Prostate gland (tissue), 2 donors: ENCODE measurements around the gene CTNNA3.

ENCODE experiments used
- POLR2A ChIP-seq: fragments of 450-650 bp; IDR thresholded peaks from one replicate; pipeline ENCODE4 v1.6.1; 2016; ENCODE audit warnings: antibody characterized with exemption, mild to moderate bottlenecking
- POLR2AphosphoS5 ChIP-seq: sonication (generic); formaldehyde crosslinking; IDR thresholded peaks from one replicate; pipeline ENCODE4 v1.6.1; 2017; ENCODE audit warnings: antibody characterized with exemption
- TF ChIP-seq, protein P1 (sequence below), 4 experiments: fragments of 200-600 bp in 2 of 4; fragments of 450-650 bp in 2 of 4; sonication (generic) in 2 of 4; IDR thresholded peaks; 1 replicate in 3 of 4; 2 replicates in 1 of 4; pipeline ENCODE4 v1.5.1; 2016 to 2019; ENCODE audit warnings: antibody characterized with exemption in 4 of 4, mild to moderate bottlenecking in 2 of 4, moderate library complexity in 2 of 4

DNA sequence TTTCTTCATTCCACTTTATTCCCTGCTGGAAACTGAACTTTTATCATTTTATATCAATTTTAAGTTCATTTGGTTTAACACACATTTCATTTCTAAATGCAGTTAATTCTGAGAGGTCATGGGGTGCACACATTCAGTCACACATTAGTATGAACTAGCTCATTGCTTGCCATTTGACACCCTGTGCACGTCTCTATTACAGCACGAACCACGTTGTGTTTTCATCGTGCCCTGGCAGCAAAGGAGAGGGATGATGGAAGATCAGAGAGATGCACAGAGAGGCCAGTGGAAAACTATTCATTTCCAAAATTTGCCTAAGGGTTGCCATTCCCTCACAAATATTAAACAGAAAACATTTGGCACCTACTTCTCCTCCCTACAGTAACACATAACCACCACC is 45.4 kb downstream of the CTNNA3 start:
- TF ChIP-seq, protein P1, sequence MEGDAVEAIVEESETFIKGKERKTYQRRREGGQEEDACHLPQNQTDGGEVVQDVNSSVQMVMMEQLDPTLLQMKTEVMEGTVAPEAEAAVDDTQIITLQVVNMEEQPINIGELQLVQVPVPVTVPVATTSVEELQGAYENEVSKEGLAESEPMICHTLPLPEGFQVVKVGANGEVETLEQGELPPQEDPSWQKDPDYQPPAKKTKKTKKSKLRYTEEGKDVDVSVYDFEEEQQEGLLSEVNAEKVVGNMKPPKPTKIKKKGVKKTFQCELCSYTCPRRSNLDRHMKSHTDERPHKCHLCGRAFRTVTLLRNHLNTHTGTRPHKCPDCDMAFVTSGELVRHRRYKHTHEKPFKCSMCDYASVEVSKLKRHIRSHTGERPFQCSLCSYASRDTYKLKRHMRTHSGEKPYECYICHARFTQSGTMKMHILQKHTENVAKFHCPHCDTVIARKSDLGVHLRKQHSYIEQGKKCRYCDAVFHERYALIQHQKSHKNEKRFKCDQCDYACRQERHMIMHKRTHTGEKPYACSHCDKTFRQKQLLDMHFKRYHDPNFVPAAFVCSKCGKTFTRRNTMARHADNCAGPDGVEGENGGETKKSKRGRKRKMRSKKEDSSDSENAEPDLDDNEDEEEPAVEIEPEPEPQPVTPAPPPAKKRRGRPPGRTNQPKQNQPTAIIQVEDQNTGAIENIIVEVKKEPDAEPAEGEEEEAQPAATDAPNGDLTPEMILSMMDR (IDR thresholded peaks at IDR 0.05), result no peak
- TF ChIP-seq POLR2AphosphoS5 (no peak), POLR2A (no peak)
